Measurements from ENCODE around the gene GORASP1. TPM values are rescaled to one million over a fixed set of nuclear protein-coding genes. Genes with fewer than 3 reads are reported as not detected.

Gene GORASP1
- total RNA-seq, 1 experiment from 2014 or later: 12.3 TPM

- no peak for DNase-seq (ENCODE audit: low spot score)
Measured at GRCh38 chr3:39141171-39141995, 34.0 kb upstream of the GORASP1 start.

GRCh38 chr3:39140341-39140971, 33.0 kb upstream of the GORASP1 start:
- DNase-seq (ENCODE audit: low spot score): no peak

GRCh38 chr3:39139442-39139841, 32.0 kb upstream of the GORASP1 start:
- DNase-seq (ENCODE audit: low spot score): no peak

GRCh38 chr3:39138804-39139415, 31.5 kb upstream of the GORASP1 start:
- no peak for DNase-seq (ENCODE audit: low spot score)

- DNase-seq (ENCODE audit: low spot score): no peak
Measured at GRCh38 chr3:39137991-39138803, 30.8 kb upstream of the GORASP1 start.

GRCh38 chr3:39137435-39137936, 30.1 kb upstream of the GORASP1 start:
- no peak for DNase-seq (ENCODE audit: low spot score)

GRCh38 chr3:39136533-39137434, 29.4 kb upstream of the GORASP1 start:
- DNase-seq (ENCODE audit: low spot score): no peak

GRCh38 chr3:39135170-39135805, 27.9 kb upstream of the GORASP1 start:
- DNase-seq (ENCODE audit: low spot score): no peak

GRCh38 chr3:39134305-39134704, 26.9 kb upstream of the GORASP1 start:
- DNase-seq (ENCODE audit: low spot score): no peak

GRCh38 chr3:39133822-39134221, 26.4 kb upstream of the GORASP1 start:
- DNase-seq (ENCODE audit: low spot score): no peak

GRCh38 chr3:39133093-39133490, 25.7 kb upstream of the GORASP1 start:
- no peak for DNase-seq (ENCODE audit: low spot score)

- DNase-seq (ENCODE audit: low spot score): no peak
Measured at GRCh38 chr3:39132096-39133092, 25.0 kb upstream of the GORASP1 start.

GRCh38 chr3:39130693-39131265, 23.4 kb upstream of the GORASP1 start:
- DNase-seq (ENCODE audit: low spot score): no peak

GRCh38 chr3:39130026-39130425, 22.6 kb upstream of the GORASP1 start:
- no peak for DNase-seq (ENCODE audit: low spot score)

- no peak for DNase-seq (ENCODE audit: low spot score)
Measured at GRCh38 chr3:39128951-39129350, 21.5 kb upstream of the GORASP1 start.

- DNase-seq (ENCODE audit: low spot score): no peak
Measured at GRCh38 chr3:39127908-39128304, 20.5 kb upstream of the GORASP1 start.

GRCh38 chr3:39127269-39127907, 20.0 kb upstream of the GORASP1 start:
- no peak for DNase-seq (ENCODE audit: low spot score)

GRCh38 chr3:39126532-39127071, 19.2 kb upstream of the GORASP1 start:
- no peak for DNase-seq (ENCODE audit: low spot score)

Data from H4 (cell line).